GM15510 (cell line): ENCODE data around the gene NXT1.

Experiments used
- POLR2A ChIP-seq: IDR thresholded peaks from 3 replicates; pipeline ENCODE4 v1.6.1; 2011; ENCODE audit warnings: borderline replicate concordance; ENCODE audit not compliant: insufficient read length; ENCODE audit errors: extremely low read depth

Gene NXT1

DNA sequence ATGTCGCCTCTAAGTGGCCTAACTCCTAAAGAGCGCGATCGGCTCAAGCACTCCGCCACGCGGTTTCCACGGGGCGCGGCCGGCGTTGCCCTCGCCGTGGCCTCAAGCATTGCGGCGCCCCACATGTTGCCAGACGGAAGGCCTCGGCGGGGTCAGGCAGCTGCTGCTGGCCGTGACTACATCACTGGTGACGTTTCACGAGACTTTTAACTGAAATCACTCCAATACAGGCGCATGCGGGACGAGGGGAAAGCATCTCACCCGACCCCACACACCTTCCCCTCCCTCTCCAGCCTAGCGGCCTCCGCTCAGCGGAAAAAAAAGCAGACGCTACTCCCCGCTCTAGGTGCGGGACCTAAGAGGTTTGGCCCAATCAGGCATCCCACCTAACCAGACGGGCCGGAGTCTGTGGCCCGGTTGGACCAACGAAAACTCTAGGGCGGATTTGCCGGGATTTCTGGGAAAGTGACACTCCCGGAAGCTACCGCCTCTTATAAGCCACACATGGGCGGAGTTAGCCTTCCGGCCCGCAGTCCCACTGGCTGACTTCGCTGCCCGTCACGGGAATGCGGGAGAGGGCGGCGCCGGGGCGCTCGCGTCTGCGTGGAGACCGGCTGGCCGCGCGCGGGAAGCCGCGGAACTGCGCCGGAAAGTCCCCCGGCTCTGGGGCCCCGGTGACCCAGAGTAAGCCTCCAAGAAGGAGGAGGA is at the start of gene NXT1:
Gene NXT1, plus strand, starts transcription at position 596 of the 708 bp plus-strand sequence. CDS start 3,251 bp downstream, outside the sequence.
- peak; percentile 63 for TF ChIP-seq POLR2A

DNA sequence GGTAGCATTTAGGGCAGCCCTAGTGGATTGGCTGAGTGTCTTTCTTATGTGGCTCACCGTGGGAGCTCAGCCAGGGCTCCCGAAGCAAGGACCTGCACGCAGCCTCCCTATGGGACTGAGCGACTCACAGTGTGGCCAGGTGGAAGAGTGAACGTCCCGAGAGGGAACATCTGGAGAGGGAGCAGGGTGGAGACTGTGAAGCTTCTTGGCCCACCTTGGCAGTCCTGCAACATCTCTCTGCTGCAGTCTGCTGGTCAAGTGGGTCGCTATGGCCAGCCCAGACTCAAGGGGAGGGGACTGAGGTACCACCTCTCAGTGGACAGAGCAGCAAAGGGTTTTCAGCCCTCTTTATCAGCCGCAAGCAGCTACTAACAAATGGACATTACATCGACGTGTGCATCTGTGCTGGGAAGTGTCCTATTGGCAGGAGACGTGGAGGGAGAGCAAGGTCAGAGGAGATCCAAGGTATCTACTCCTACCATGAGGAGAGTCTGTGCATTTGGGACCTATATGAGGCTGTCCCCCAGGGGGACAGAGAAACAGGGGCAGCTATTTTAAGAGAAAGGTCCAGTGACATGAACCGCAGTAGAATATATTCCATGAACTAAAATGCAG is 49.0 kb upstream of the NXT1 start:
- no peak for TF ChIP-seq POLR2A

DNA sequence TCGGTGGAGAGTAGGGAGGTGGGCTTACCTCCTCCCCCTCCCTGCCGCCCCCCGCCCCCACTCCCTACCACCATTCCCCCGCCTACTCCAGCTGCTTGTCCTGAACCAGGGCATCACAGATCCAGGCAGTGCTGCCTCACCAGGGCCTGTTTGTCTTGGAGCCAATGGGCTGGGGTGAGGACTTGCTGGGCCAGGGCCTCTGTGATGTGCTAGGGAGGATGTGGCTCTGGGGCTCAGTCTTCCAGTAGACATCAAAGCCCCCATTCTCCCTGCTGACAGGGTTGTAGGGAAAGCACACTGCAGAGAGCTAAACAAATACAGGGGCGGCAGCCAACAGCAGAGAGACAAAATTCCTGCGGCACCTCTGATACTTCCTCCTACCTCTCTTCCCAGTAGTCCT is 48.2 kb upstream of the NXT1 start:
- no peak for TF ChIP-seq POLR2A

DNA sequence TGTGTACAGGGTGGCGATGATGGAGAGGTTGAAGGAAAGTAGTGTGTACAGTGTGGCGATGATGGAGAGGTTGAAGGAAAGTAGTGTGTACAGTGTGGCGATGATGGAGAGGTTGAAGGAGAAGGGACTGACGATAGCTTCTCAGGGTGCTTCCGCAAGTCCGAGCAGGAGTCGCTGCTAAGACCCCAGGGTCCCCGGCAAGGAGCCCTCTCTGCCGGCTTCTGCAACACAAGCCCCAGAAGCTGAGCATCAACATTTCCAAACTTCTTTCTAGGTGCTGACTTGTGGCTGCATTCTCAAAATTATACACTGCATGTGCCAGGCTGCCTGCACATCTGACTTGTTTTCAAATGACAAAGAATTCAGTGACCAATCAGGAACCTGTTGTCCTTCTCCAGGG is 47.8 kb upstream of the NXT1 start:
- no peak for TF ChIP-seq POLR2A

DNA sequence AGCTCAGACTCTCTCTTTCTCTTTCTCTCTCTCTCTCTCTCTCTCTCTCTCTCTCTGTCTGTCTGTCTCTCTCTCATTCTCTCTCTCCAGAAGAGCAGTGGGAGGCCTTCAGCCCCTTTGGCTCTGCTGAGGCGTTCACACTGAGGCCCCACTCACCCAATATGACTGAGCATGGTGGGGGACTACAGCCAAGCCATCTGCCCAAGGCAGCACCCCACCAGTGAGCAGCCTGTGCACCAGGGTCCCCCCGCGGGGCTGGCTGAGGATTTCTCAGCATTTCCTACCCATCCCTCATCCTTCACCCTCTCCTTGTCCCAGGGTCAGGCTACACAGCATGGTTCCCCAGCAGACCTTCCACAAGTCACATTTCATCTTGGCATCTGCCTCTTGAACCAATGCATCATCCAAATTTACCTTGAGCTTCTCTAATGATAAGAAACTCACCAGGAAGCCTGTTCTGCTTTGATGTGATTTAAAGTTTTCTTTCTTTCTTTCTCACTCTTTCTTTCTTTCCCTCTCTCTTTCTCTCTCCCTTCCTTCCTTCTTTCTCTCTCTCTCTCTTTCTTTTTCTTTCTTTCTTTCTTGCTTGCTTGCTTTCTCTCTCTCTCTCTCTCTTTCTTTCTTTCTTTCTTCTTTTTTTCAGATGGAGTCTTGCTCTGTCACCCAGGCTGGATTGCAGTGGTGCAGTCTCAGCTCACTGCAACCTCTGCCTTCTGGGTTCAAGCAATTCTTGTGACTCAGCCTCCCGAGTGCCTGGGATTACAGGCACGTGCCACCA is 47.1 kb upstream of the NXT1 start:
- TF ChIP-seq POLR2A, result no peak

DNA sequence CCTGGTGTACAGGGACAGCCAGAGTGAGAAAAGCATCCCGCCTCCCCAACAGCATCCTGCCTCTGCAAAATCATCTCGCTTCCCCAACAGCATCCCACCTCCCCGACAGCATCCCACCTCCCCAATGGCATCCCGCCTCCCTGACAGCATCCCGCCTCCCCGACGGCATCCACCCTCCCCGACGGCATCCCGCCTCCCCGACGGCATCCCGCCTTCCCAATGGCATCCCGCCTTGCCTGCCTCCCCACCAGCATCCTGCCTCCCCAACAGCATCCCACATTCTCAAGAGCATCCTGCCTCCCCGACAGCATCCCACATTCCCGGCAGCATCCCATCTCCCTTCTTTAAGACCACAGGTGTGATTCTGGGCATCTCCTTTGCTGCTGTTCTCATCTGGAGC is 46.0 kb upstream of the NXT1 start:
- TF ChIP-seq POLR2A, result no peak

DNA sequence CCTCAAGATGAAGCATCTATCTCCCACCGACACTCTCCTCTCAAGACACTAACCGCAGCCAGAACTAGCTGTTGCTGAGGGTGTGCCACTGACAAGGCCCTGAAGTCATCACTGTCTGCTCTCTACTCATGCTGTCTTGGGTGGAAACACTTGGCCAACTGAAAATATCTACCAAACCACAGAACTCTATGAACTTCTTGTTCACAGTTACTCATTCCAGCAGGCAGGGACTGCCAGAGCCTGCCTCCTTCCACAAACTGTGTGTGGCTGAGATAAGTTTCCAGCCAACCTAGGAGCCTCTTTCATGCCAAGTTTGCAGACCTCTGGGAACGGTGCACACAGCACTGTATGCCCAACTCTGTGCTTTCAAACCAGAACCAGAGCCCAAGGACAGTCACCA is 45.5 kb upstream of the NXT1 start:
- no peak for TF ChIP-seq POLR2A

DNA sequence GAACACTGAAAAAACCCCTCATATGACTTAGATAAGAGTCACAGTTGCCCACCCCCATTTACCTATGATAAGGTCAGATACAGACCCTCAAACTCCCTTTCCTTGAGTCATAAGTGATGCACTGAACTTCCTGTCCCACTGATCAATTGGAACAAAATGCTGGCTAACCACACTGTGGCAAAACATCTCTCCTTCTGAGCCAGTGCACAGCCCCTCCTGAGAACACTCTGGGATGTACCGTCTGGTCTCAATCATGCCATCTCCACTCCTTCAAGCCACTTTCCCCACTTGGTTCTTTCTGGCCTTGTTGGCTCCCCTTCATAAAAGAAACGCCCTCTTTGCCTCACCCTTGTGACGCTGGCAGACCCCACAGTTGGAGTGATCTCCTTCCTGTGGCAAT is 42.6 kb upstream of the NXT1 start:
- no peak for TF ChIP-seq POLR2A

DNA sequence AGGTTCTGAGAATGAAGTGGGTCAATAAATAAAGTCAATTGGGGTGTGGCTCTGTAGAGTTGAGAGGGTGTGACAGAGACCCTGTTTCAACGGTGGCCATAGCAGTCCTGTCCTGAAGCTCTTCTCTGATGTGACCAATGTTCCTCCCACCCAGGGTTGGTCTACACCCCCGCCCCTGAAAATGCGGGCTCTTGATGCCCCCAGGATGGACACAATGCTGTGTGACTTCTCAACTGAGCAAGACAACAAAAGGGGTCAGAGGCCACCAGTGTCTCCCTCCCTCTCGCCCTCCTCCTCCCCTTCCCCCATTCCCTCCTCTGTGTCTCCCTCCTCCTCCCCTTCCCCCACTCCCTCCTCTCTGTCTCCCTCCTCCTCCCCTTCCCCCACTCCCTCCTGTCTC is 41.7 kb upstream of the NXT1 start:
- no peak for TF ChIP-seq POLR2A

DNA sequence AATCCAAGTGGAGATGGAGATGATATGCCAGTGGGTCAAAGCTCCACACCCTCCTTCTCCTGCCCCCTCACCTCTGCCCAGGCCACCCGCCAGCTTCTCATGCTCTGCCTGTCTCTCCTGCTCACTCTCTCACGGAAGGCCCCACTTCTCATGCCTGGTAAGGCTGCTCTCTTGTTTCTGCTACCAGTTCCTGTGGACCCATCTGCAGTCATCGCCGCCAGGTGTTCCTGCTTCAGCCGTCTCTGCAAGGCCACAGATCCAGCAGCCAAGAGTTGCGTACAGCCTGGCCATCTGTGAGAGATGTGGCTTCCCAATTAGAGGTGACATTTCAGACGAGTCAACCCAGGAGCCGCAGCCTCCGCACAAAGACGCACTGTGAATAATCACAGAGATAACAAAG is 40.8 kb upstream of the NXT1 start:
- no peak for TF ChIP-seq POLR2A

DNA sequence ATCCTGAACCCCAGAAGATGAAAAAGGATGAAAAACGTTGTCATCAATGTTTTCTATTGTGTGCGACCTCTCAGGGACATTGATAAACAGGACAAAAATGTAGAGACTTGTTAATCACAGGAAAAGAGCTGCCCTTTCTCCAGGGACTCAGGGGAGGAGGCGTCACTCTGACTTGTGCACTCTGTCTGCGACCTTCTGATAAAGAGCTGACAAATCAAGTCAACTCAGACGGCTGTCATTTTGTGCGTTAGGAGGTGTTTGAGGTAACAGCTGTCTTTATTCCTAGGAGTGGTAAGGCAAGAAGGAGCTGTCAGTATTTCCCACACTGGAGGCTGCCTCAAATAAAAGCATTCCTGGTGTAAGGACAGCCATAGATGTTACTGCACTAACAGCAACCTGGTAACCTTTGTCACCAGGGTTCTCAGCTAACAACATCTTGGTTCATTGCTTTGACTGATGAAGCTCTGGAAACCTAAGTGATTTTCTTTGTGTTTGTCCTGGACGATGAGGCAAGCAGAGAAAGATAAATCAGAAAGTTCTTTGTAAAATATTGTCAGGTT is 38.6 kb upstream of the NXT1 start:
- no peak for TF ChIP-seq POLR2A

DNA sequence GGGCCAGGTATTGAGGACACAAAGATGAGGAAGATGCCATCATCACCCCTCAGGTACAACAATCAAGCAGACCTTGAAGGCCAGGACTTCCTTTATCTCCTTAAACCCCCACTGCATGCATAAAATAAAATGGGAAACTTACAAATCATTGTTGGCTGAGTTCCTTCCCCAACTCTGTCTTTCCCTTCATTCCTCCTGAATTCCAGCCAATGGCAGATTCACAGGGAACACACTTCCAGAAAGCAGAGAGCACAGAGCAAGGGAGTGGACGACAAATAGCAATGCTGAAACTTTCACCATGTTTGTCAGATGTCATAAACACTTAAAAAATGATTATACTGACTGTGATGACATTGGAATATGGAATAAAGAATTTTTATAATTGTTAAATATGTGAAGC is 37.3 kb upstream of the NXT1 start:
- TF ChIP-seq POLR2A, result no peak

DNA sequence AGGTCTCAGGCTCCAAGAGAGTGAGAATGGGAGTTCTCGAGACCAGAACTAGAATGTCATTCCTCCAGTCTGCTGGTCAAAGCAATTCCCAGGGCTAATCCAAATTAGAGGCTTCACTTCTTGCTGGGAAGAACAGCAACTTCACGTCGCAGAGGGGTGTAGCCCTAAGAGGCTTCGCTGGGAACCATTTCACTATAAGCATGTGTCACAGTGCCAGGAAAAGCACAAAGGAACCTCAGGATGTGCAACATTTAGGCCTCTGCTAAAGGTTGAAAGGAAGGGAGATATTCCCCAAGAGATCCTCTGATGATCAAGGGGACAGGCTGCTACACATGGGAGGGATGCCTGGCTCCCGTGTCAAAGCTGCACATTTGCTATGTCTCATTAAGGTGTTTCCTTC is 35.9 kb upstream of the NXT1 start:
- TF ChIP-seq POLR2A, result no peak

DNA sequence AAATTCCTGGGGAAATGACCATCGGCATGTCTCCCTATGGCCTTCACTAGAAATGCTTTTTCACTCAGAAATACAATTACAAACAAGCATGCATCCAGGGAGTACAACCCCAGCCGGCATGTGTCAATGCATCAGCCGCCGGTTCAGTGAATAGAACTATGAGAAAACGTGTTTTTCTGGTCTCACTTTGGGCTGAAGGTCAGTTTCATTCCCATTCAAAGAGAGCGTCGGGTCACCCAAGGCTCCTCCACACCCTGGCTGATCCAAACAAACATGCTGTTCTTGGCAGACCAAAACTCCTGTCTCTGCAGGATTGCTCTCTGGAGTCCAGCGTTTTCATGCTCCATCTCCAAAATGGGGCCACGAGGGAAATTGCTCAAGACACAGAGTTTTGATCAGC is 35.5 kb upstream of the NXT1 start:
- TF ChIP-seq POLR2A, result no peak

DNA sequence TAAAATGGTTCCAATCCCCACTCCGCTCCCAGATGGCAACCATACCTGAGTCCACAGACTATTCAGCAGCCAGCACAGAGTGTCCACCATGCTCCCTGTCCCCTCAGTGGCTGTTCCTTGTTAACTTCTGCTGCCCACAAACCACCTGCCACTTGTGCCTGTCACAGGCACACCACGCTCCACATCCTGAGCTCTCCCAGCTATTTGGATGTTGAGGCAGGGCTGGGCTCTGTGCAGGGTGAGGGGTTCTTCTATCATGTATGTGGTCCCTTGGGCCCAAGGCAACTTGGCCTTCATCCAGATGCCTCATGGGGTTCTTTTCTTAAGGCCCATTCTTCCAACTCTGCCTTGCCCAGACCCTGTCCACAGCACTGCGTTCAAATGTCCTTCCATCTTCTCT is 34.0 kb upstream of the NXT1 start:
- TF ChIP-seq POLR2A, result no peak
